ENCODE data around the gene ZNF486. TPM values are rescaled to one million over a fixed set of nuclear protein-coding genes. Genes with fewer than 3 reads are reported as not detected.

Gene ZNF486
- total and polyA plus RNA-seq, 2 experiments from 2014 or later, result 25.4 to 37.6 TPM

DNA sequence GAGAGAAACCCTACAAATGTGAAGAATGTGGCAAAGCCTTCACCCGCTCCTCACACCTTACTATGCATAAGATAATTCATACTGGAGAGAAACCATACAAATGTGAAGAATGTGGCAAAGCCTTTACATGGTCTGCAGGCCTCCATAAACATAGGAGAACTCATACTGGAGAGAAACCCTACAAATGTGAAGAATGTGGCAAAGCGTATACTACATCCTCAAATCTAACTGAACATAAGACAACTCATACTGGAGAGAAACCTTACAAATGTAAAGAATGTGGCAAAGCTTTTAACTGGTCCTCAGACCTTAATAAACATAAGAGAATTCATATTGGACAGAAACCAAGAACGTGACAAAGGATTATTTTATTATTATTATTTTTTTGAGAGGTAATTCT is 30.7 kb downstream of the ZNF486 start:
- Mint-ChIP-seq H3K4me1 (no peaks in the 10 kb centered on the region), H3K36me3 (ENCODE audit: low read depth) (peaks cover 74% of the 10 kb centered on the region)

More for the DNA sequence above, 30.7 kb downstream of the ZNF486 start:
- Histone ChIP-seq H3K36me3 (ENCODE audit: insufficient read depth) (peaks cover 28% of the 10 kb centered on the region), H3K4me1 (ENCODE audit: insufficient read depth) (no peaks in the 10 kb centered on the region), H4K20me1 (replicated peaks; ENCODE audit: insufficient read depth) (peaks cover 3% of the 10 kb centered on the region), H3K4me3 (no peak overlapping the region), H2AFZ (no peak overlapping the region), H3F3A (replicated peaks; ENCODE audit: low read depth) (peaks cover 27% of the 10 kb centered on the region), H3K79me2 (replicated peaks; ENCODE audit: insufficient read depth) (0 out of 2 replicates have a peak, but pooled peaks cover 4% of the 10 kb centered on the region), H3K27ac (ENCODE audit: low read depth) (peak overlapping the region; percentile 24; the same call in 1 of the 2 replicates), H3K9me2 (ENCODE audit: insufficient read depth) (no peaks in the 10 kb centered on the region), H3K27me3 (ENCODE audit: insufficient read depth) (no peaks in the 10 kb centered on the region), H3K4me2 (no peak overlapping the region)
- TF ChIP-seq NANOG (IDR thresholded peaks at IDR 0.05; ENCODE audit: borderline replicate concordance), result no peak
- TF ChIP-seq JUNB (IDR thresholded peaks at IDR 0.05; ENCODE audit: unreplicated experiment), result no peak
- no peak for TF ChIP-seq ZNF114 (CRISPR knock-in tag; IDR thresholded peaks at IDR 0.05)
- TF ChIP-seq POLR2AphosphoS5 (IDR thresholded peaks at IDR 0.05; ENCODE audit: low read depth), result peak; percentile 26; the same call in 1 of the 2 replicates
- TF ChIP-seq, protein P1, sequence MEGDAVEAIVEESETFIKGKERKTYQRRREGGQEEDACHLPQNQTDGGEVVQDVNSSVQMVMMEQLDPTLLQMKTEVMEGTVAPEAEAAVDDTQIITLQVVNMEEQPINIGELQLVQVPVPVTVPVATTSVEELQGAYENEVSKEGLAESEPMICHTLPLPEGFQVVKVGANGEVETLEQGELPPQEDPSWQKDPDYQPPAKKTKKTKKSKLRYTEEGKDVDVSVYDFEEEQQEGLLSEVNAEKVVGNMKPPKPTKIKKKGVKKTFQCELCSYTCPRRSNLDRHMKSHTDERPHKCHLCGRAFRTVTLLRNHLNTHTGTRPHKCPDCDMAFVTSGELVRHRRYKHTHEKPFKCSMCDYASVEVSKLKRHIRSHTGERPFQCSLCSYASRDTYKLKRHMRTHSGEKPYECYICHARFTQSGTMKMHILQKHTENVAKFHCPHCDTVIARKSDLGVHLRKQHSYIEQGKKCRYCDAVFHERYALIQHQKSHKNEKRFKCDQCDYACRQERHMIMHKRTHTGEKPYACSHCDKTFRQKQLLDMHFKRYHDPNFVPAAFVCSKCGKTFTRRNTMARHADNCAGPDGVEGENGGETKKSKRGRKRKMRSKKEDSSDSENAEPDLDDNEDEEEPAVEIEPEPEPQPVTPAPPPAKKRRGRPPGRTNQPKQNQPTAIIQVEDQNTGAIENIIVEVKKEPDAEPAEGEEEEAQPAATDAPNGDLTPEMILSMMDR (conservative IDR thresholded peaks at IDR 0.05; ENCODE audit: low read depth in 2 of 2), result no peak
- TF ChIP-seq, protein P2, sequence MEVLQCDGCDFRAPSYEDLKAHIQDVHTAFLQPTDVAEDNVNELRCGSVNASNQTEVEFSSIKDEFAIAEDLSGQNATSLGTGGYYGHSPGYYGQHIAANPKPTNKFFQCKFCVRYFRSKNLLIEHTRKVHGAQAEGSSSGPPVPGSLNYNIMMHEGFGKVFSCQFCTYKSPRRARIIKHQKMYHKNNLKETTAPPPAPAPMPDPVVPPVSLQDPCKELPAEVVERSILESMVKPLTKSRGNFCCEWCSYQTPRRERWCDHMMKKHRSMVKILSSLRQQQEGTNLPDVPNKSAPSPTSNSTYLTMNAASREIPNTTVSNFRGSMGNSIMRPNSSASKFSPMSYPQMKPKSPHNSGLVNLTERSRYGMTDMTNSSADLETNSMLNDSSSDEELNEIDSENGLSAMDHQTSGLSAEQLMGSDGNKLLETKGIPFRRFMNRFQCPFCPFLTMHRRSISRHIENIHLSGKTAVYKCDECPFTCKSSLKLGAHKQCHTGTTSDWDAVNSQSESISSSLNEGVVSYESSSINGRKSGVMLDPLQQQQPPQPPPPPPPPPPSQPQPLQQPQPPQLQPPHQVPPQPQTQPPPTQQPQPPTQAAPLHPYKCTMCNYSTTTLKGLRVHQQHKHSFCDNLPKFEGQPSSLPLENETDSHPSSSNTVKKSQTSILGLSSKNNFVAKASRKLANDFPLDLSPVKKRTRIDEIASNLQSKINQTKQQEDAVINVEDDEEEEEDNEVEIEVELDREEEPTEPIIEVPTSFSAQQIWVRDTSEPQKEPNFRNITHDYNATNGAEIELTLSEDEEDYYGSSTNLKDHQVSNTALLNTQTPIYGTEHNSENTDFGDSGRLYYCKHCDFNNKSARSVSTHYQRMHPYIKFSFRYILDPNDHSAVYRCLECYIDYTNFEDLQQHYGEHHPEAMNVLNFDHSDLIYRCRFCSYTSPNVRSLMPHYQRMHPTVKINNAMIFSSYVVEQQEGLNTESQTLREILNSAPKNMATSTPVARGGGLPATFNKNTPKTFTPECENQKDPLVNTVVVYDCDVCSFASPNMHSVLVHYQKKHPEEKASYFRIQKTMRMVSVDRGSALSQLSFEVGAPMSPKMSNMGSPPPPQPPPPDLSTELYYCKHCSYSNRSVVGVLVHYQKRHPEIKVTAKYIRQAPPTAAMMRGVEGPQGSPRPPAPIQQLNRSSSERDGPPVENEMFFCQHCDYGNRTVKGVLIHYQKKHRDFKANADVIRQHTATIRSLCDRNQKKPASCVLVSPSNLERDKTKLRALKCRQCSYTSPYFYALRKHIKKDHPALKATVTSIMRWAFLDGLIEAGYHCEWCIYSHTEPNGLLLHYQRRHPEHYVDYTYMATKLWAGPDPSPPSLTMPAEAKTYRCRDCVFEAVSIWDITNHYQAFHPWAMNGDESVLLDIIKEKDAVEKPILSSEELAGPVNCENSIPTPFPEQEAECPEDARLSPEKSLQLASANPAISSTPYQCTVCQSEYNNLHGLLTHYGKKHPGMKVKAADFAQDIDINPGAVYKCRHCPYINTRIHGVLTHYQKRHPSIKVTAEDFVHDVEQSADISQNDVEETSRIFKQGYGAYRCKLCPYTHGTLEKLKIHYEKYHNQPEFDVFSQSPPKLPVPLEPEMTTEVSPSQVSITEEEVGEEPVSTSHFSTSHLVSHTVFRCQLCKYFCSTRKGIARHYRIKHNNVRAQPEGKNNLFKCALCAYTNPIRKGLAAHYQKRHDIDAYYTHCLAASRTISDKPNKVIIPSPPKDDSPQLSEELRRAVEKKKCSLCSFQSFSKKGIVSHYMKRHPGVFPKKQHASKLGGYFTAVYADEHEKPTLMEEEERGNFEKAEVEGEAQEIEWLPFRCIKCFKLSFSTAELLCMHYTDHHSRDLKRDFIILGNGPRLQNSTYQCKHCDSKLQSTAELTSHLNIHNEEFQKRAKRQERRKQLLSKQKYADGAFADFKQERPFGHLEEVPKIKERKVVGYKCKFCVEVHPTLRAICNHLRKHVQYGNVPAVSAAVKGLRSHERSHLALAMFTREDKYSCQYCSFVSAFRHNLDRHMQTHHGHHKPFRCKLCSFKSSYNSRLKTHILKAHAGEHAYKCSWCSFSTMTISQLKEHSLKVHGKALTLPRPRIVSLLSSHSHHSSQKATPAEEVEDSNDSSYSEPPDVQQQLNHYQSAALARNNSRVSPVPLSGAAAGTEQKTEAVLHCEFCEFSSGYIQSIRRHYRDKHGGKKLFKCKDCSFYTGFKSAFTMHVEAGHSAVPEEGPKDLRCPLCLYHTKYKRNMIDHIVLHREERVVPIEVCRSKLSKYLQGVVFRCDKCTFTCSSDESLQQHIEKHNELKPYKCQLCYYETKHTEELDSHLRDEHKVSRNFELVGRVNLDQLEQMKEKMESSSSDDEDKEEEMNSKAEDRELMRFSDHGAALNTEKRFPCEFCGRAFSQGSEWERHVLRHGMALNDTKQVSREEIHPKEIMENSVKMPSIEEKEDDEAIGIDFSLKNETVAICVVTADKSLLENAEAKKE (CRISPR knock-in tag; IDR thresholded peaks at IDR 0.05), result no peak
- TF ChIP-seq, protein P3, sequence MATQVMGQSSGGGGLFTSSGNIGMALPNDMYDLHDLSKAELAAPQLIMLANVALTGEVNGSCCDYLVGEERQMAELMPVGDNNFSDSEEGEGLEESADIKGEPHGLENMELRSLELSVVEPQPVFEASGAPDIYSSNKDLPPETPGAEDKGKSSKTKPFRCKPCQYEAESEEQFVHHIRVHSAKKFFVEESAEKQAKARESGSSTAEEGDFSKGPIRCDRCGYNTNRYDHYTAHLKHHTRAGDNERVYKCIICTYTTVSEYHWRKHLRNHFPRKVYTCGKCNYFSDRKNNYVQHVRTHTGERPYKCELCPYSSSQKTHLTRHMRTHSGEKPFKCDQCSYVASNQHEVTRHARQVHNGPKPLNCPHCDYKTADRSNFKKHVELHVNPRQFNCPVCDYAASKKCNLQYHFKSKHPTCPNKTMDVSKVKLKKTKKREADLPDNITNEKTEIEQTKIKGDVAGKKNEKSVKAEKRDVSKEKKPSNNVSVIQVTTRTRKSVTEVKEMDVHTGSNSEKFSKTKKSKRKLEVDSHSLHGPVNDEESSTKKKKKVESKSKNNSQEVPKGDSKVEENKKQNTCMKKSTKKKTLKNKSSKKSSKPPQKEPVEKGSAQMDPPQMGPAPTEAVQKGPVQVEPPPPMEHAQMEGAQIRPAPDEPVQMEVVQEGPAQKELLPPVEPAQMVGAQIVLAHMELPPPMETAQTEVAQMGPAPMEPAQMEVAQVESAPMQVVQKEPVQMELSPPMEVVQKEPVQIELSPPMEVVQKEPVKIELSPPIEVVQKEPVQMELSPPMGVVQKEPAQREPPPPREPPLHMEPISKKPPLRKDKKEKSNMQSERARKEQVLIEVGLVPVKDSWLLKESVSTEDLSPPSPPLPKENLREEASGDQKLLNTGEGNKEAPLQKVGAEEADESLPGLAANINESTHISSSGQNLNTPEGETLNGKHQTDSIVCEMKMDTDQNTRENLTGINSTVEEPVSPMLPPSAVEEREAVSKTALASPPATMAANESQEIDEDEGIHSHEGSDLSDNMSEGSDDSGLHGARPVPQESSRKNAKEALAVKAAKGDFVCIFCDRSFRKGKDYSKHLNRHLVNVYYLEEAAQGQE (IDR thresholded peaks at IDR 0.05; ENCODE audit: unreplicated experiment), result no peak
- TF ChIP-seq EZH2phosphoT487 (IDR thresholded peaks at IDR 0.05; ENCODE audit: unreplicated experiment), result no peak
- DNase-seq (ENCODE audit: low spot score) (no peak), ATAC-seq (no peak)
- H3K27ac Mint-ChIP-seq, result no peak overlapping the region
- peaks cover 31% of the 10 kb centered on the region for H3K9me3 Mint-ChIP-seq
- H3K27me3 Mint-ChIP-seq (ENCODE audit: insufficient read depth, low read depth, poor library complexity), result no peaks in the 10 kb centered on the region
- H3K4me3 Mint-ChIP-seq, result no peak overlapping the region

All from GM23338 (cell line).